GM23338 (cell line): ENCODE results near the gene OSBPL3. TPM values are rescaled to one million over a fixed set of nuclear protein-coding genes. Genes with fewer than 3 reads are reported as not detected.

ENCODE experiments used
- ATAC-seq: fragments of 200-7000 bp; cut with Tn5 transposase; 3 replicates; pipeline ENCODE4 v1.9.1; 2020
- DNase-seq: peaks from one replicate; pipeline ENCODE4 v3.0.0-alpha.2; 2015; ENCODE audit warnings: low spot score
- H2AFZ ChIP-seq: fragments of 200-600 bp; sonication (generic); 2 replicates; pipeline ENCODE4 v1.8.0; 2016; ENCODE audit warnings: antibody characterized with exemption, mild to moderate bottlenecking, moderate library complexity
- H3F3A ChIP-seq: fragments of 200-600 bp; sonication (generic); replicated peaks from 2 replicates; pipeline ENCODE4 v1.8.0; 2017; ENCODE audit warnings: antibody characterized with exemption, mixed run types, low read depth
- H3K27ac ChIP-seq: fragments of 200-600 bp; sonication (generic); 2 replicates; pipeline ENCODE4 v1.6.1; 2016; ENCODE audit warnings: low read depth
- H3K27me3 ChIP-seq: fragments of 200-600 bp; sonication (generic); 2 replicates; pipeline ENCODE4 v1.8.0; 2016; ENCODE audit warnings: mild to moderate bottlenecking, mixed run types, moderate library complexity; ENCODE audit not compliant: insufficient read depth
- H3K36me3 ChIP-seq: fragments of 200-600 bp; sonication (generic); 2 replicates; pipeline ENCODE4 v1.8.0; 2016; ENCODE audit warnings: mild to moderate bottlenecking; ENCODE audit not compliant: insufficient read depth
- H3K4me1 ChIP-seq: fragments of 200-600 bp; sonication (generic); 2 replicates; pipeline ENCODE4 v1.8.0; 2016; ENCODE audit warnings: mild to moderate bottlenecking, moderate library complexity; ENCODE audit not compliant: insufficient read depth
- H3K4me2 ChIP-seq: fragments of 200-600 bp; sonication (generic); 2 replicates; pipeline ENCODE4 v1.7.1; 2017; ENCODE audit warnings: mixed run types
- H3K4me3 ChIP-seq: fragments of 200-600 bp; sonication (generic); 2 replicates; pipeline ENCODE4 v1.6.1; 2016; ENCODE audit warnings: mixed run types
- H3K79me2 ChIP-seq: fragments of 200-600 bp; sonication (generic); replicated peaks from 2 replicates; pipeline ENCODE4 v1.8.0; 2017; ENCODE audit warnings: mild to moderate bottlenecking; ENCODE audit not compliant: insufficient read depth
- H3K9me2 ChIP-seq: fragments of 200-600 bp; sonication (generic); 2 replicates; pipeline ENCODE4 v1.8.0; 2017; ENCODE audit not compliant: insufficient read depth
- H4K20me1 ChIP-seq: fragments of 200-600 bp; sonication (generic); replicated peaks from 2 replicates; pipeline ENCODE4 v1.8.0; 2017; ENCODE audit warnings: mild to moderate bottlenecking; ENCODE audit not compliant: insufficient read depth
- H3K27ac Mint-ChIP-seq: 2 replicates; pipeline ENCODE4 v1.8.0; 2020; ENCODE audit warnings: inconsistent platforms, mild to moderate bottlenecking, moderate library complexity, mixed read lengths
- H3K27me3 Mint-ChIP-seq: 3 replicates; pipeline ENCODE4 v1.8.0; 2022; ENCODE audit warnings: low read depth, mild to moderate bottlenecking, moderate library complexity, mixed read lengths, inconsistent platforms; ENCODE audit not compliant: insufficient read depth, poor library complexity
- H3K36me3 Mint-ChIP-seq: 3 replicates; pipeline ENCODE4 v1.8.0; 2021; ENCODE audit warnings: low read depth, mild to moderate bottlenecking, inconsistent platforms, moderate library complexity, mixed read lengths
- H3K4me1 Mint-ChIP-seq: 3 replicates; pipeline ENCODE4 v1.8.0; 2020; ENCODE audit warnings: mild to moderate bottlenecking, inconsistent platforms, mixed read lengths
- H3K4me3 Mint-ChIP-seq: 3 replicates; pipeline ENCODE4 v1.8.0; 2021; ENCODE audit warnings: moderate library complexity, mild to moderate bottlenecking, inconsistent platforms, mixed read lengths
- H3K9me3 Mint-ChIP-seq: 3 replicates; pipeline ENCODE4 v1.8.0; 2020; ENCODE audit warnings: moderate library complexity, mild to moderate bottlenecking, inconsistent platforms, mixed read lengths
- CREB1 ChIP-seq: fragments of 250-450 bp; sonication (Bioruptor Pico); IDR thresholded peaks from 2 replicates; pipeline ENCODE4 v1.5.0; 2020; ENCODE audit warnings: low read depth, mild to moderate bottlenecking, moderate library complexity
- CTCF ChIP-seq, 2 experiments: fragments of 200-600 bp in 1 of 2; sonication (generic) in 1 of 2; conservative IDR thresholded peaks; 2 replicates each; pipeline versions ENCODE4 v1.5.1 to v1.6.1; 2016 to 2017; ENCODE audit warnings: antibody characterized with exemption in 2 of 2, low read depth in 2 of 2, mild to moderate bottlenecking in 2 of 2, moderate library complexity in 1 of 2
- EZH2phosphoT487 ChIP-seq: fragments of 200-600 bp; sonication (generic); IDR thresholded peaks from one replicate; pipeline ENCODE4 v1.8.1; 2018; ENCODE audit warnings: antibody characterized with exemption; ENCODE audit not compliant: unreplicated experiment
- JUNB ChIP-seq: IDR thresholded peaks from one replicate; pipeline ENCODE4 v1.6.1; 2016; ENCODE audit warnings: antibody characterized with exemption; ENCODE audit not compliant: unreplicated experiment
- ZNF114 ChIP-seq: fragments of 250-450 bp; sonication (Bioruptor Pico); IDR thresholded peaks from 2 replicates; pipeline ENCODE4 v1.5.0; 2020; ENCODE audit warnings: mild to moderate bottlenecking, moderate library complexity
- ZNF331 ChIP-seq: fragments of 250-450 bp; sonication (Bioruptor Pico); IDR thresholded peaks from 2 replicates; pipeline ENCODE4 v1.5.0; 2020; ENCODE audit warnings: low read depth, mild to moderate bottlenecking, moderate library complexity
- ZNF462 ChIP-seq: fragments of 250-450 bp; sonication (Bioruptor Pico); IDR thresholded peaks from 2 replicates; pipeline ENCODE4 v1.5.0; 2020; ENCODE audit warnings: mild to moderate bottlenecking, moderate library complexity
- polyA plus RNA-seq: library from polyadenylated mRNA; unstranded; fragments of >200 nt; fragmentation: Nextera tagmentation; extraction: Ambion mirVana; gene quantifications from 2 replicates; pipeline ENCODE4 v1.2.1, GENCODE V29; 2016
- total RNA-seq: library from RNA; depleted of rRNA; stranded (reverse); fragments of >200 nt; shearing (Covaris generic); gene quantifications from 2 replicates; pipeline ENCODE4 v1.2.3, GENCODE V29; 2014

The OSBPL3 gene
- total and polyA plus RNA-seq, 2 experiments from 2014 or later, result 7.2 to 15.7 TPM

GRCh38 chr7:24939416-24939815, 40.6 kb downstream of the OSBPL3 start (continued):
- TF ChIP-seq CTCF (conservative IDR thresholded peaks at IDR 0.05; ENCODE audit: low read depth in 2 of 2), result no peak

DNA sequence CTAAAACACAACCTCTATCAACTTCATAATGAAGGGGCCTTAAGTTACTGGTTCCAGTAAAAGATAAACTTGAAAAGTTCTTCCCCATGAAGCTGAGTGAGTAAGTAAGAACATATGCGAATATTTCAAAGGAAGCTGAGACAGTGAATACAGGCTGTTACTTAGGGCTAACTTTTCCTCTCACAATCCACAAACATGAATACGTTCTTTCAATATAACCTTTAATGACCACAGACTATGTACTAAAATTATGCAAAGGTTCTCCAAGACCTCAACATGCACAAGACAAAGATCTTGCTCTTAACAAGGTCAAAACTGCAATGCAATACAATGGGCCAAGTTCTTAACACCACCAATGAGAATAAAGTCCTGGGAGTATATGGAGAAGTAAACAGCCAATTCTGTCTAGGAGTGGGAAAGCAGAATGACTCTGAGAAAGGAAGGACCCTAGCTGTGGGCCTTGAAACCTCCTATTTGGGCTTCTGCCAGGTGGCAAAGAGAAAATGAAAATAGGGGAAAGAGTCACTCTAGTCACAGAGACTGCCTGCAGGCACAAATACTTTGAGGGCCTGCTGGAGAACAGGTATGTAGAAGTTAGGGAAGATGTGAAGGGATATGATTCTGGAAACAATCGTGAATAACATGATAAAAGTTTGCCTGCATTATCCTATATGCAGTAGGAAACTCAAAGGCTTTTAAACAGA, 43.7 kb downstream of the OSBPL3 start:
- H3K36me3 ChIP-seq, result no peaks in the 10 kb centered on the region
- Mint-ChIP-seq H3K9me3 (peaks cover 4% of the 10 kb centered on the region; the same call in 2 of the 3 replicates), H3K27me3 (peaks cover 4% of the 10 kb centered on the region), H3K36me3 (peaks cover 5% of the 10 kb centered on the region; the same call in 2 of the 3 replicates), H3K27ac (peak overlapping the region; percentile 10; the same call in 1 of the 2 replicates), H3K4me3 (no peak overlapping the region), H3K4me1 (peaks cover 29% of the 10 kb centered on the region)
- TF ChIP-seq CREB1 (CRISPR knock-in tag), result no peak
- no peaks in the 10 kb centered on the region for H4K20me1 ChIP-seq
- H3F3A ChIP-seq, result no peaks in the 10 kb centered on the region
- peak overlapping the region; percentile 53 for H3K4me2 ChIP-seq
- H3K4me3 ChIP-seq, result no peak overlapping the region
- H3K79me2 ChIP-seq, result peaks cover 24% of the 10 kb centered on the region; the same call in 1 of the 2 replicates
- 0 out of 2 replicates have a peak overlapping the region, but pooled peaks have one; percentile 47 for H3K27ac ChIP-seq
- no peak for DNase-seq
- H3K27me3 ChIP-seq, result no peaks in the 10 kb centered on the region
- ATAC-seq, result no peak
- H3K4me1 ChIP-seq, result peaks cover 25% of the 10 kb centered on the region
- H2AFZ ChIP-seq, result no peak overlapping the region
- H3K9me2 ChIP-seq, result no peaks in the 10 kb centered on the region

DNA sequence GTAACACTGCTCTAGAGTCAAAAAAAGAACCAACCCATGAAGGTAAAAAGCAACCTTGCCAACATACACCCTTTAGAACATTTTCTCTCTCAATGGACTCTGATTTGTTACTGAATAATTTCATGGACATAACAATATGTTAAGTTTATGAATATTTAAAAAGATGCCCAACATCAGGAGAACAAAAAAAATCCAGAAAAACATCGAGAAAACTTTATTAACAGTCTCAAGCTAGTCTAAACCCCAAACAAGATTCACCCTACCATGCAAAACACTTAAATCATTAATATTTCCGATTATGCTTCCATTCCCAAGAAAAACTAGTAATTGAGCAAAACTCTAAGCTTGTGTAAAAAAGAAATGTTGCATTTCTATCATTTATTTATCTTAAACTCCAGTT, 46.7 kb downstream of the OSBPL3 start:
- Mint-ChIP-seq H3K9me3 (peaks cover 6% of the 10 kb centered on the region; the same call in 2 of the 3 replicates), H3K36me3 (peaks cover 11% of the 10 kb centered on the region; the same call in 2 of the 3 replicates), H3K4me1 (peaks cover 36% of the 10 kb centered on the region), H3K27ac (peak overlapping the region; percentile 30; the same call in 1 of the 2 replicates), H3K4me3 (no peak overlapping the region), H3K27me3 (peaks cover 4% of the 10 kb centered on the region)
- no peak overlapping the region for H3K27ac ChIP-seq
- H3K4me1 ChIP-seq, result peaks cover 34% of the 10 kb centered on the region
- no peaks in the 10 kb centered on the region for H3F3A ChIP-seq
- H3K4me3 ChIP-seq, result no peak overlapping the region
- no peak overlapping the region for H3K4me2 ChIP-seq
- H3K9me2 ChIP-seq, result no peaks in the 10 kb centered on the region
- no peak overlapping the region for H2AFZ ChIP-seq
- no peaks in the 10 kb centered on the region for H3K27me3 ChIP-seq
- ATAC-seq (no peak), DNase-seq (no peak)
- H3K79me2 ChIP-seq, result peaks cover 21% of the 10 kb centered on the region; the same call in 1 of the 2 replicates
- H4K20me1 ChIP-seq, result no peaks in the 10 kb centered on the region
- H3K36me3 ChIP-seq, result no peaks in the 10 kb centered on the region
- TF ChIP-seq CTCF (conservative IDR thresholded peaks at IDR 0.05; ENCODE audit: low read depth in 2 of 2), result no peak
- no peak for TF ChIP-seq ZNF331 (CRISPR knock-in tag)
- TF ChIP-seq EZH2phosphoT487, result no peak
- TF ChIP-seq ZNF462 (CRISPR knock-in tag), result no peak
- TF ChIP-seq ZNF114 (CRISPR knock-in tag), result no peak
- TF ChIP-seq JUNB, result no peak
